Peyer's patch (tissue), 4 donors: ENCODE results near the gene EVC.

Source experiments
- POLR2A ChIP-seq, 2 donors: fragments of 450-650 bp; IDR thresholded peaks; one replicate each; pipeline ENCODE4 v1.5.1; 2017; ENCODE audit warnings: antibody characterized with exemption in 2 of 2, mild to moderate bottlenecking in 2 of 2, moderate library complexity in 2 of 2
- TF ChIP-seq, protein P1 (sequence below), 6 experiments: fragments of 450-650 bp in 4 of 6; fragments of 200-600 bp in 2 of 6; sonication (generic) in 1 of 6; IDR thresholded peaks; one replicate each; pipeline ENCODE4 v1.5.1; 2017 to 2019; ENCODE audit warnings: antibody characterized with exemption in 6 of 6, mild to moderate bottlenecking in 3 of 6, moderate library complexity in 1 of 6

GRCh38 chr4:5839332-5839731 lies 128.3 kb downstream of the EVC start:
- TF ChIP-seq, protein P1, sequence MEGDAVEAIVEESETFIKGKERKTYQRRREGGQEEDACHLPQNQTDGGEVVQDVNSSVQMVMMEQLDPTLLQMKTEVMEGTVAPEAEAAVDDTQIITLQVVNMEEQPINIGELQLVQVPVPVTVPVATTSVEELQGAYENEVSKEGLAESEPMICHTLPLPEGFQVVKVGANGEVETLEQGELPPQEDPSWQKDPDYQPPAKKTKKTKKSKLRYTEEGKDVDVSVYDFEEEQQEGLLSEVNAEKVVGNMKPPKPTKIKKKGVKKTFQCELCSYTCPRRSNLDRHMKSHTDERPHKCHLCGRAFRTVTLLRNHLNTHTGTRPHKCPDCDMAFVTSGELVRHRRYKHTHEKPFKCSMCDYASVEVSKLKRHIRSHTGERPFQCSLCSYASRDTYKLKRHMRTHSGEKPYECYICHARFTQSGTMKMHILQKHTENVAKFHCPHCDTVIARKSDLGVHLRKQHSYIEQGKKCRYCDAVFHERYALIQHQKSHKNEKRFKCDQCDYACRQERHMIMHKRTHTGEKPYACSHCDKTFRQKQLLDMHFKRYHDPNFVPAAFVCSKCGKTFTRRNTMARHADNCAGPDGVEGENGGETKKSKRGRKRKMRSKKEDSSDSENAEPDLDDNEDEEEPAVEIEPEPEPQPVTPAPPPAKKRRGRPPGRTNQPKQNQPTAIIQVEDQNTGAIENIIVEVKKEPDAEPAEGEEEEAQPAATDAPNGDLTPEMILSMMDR (IDR thresholded peaks at IDR 0.05), result no peak
- TF ChIP-seq POLR2A (IDR thresholded peaks at IDR 0.05), result no peak
